Esophagus squamous epithelium (tissue), 4 donors: ENCODE measurements around the gene C3orf18.

Experiments
- CTCF ChIP-seq, 6 experiments: fragments of 450-650 bp in 4 of 6; fragments of 200-600 bp in 2 of 6; sonication (generic) in 2 of 6; IDR thresholded peaks; one replicate each; pipeline ENCODE4 v1.5.1; 2016 to 2019; ENCODE audit warnings: antibody characterized with exemption in 6 of 6, mild to moderate bottlenecking in 4 of 6, moderate library complexity in 4 of 6
- POLR2A ChIP-seq, 4 donors: fragments of 450-650 bp; IDR thresholded peaks; one replicate each; pipeline ENCODE4 v1.6.1; 2017; ENCODE audit warnings: antibody characterized with exemption in 4 of 4, mild to moderate bottlenecking in 4 of 4, moderate library complexity in 3 of 4

- TF ChIP-seq CTCF (IDR thresholded peaks at IDR 0.05) (no peak), POLR2A (IDR thresholded peaks at IDR 0.05) (no peak)
Observed at GRCh38 chr3:50551054-50551659, 16.4 kb downstream of the C3orf18 start.
